Body of pancreas (tissue), 4 donors: ENCODE data around the gene DISP3. TPM values are rescaled to one million over a fixed set of nuclear protein-coding genes. Genes with fewer than 3 reads are reported as not detected.

Source experiments
- ATAC-seq: fragments of 150-250 bp; one replicate; pipeline ENCODE4 v1.9.1; 2016
- DNase-seq, 4 donors: peaks; one replicate each; pipeline ENCODE4 v3.0.0-alpha.2; 2019
- H3K27ac ChIP-seq, 4 donors: fragments of 200-600 bp; sonication (generic); 1 replicate in 3 of 4; 2 replicates in 1 of 4; pipeline versions ENCODE4 v1.5.1 to v1.6.1; 2016 to 2019; ENCODE audit warnings: mild to moderate bottlenecking in 1 of 4, mixed read lengths in 1 of 4, moderate library complexity in 1 of 4
- H3K27me3 ChIP-seq, 2 donors: fragments of 200-600 bp; sonication (generic); one replicate each; pipeline ENCODE4 v1.6.0; 2016; ENCODE audit warnings: mild to moderate bottlenecking in 1 of 2
- H3K36me3 ChIP-seq, 2 donors: fragments of 200-600 bp; sonication (generic); replicated peaks in 1 of 2; 2 replicates each; pipeline ENCODE4 v1.5.1; 2016; ENCODE audit warnings: low read depth in 2 of 2; ENCODE audit not compliant: insufficient read depth in 1 of 2
- H3K4me1 ChIP-seq: fragments of 200-600 bp; sonication (generic); one replicate; pipeline ENCODE4 v1.6.0; 2016
- H3K4me3 ChIP-seq, 2 donors: fragments of 200-600 bp; sonication (generic); 1 replicate in 1 of 2; 2 replicates in 1 of 2; pipeline ENCODE4 v1.5.1; 2016 to 2019
- H3K9me3 ChIP-seq, 3 donors: fragments of 200-600 bp; sonication (generic); 1 replicate in 2 of 3; 2 replicates in 1 of 3; pipeline ENCODE4 v1.5.1; 2016
- POLR2A ChIP-seq, 3 donors: fragments of 450-650 bp; IDR thresholded peaks; one replicate each; pipeline ENCODE4 v1.6.1; 2016; ENCODE audit warnings: antibody characterized with exemption in 3 of 3, mild to moderate bottlenecking in 2 of 3
- WGBS, 2 donors: methylation state at CpG; one replicate each; pipeline ENCODE4 v1.1.5; 2017; 5-methylcytosine and 5-hydroxymethylcytosine counted together
- intact Hi-C: fragments of 100-400 bp; cut with DNase I; formaldehyde crosslinking; loops from one replicate; pipeline ENCODE4 v1.15.1; 2023
- total RNA-seq, 2 donors: library from RNA; depleted of rRNA; stranded (reverse); fragments of >200 nt; gene quantifications; one replicate each; pipeline ENCODE4 v1.1.0, GENCODE V29; 2016
- TF ChIP-seq, protein P1 (sequence below), 7 experiments: fragments of 450-650 bp in 4 of 7; fragments of 200-600 bp in 3 of 7; sonication (generic) in 3 of 7; IDR thresholded peaks; one replicate each; pipeline ENCODE4 v1.5.1; 2016 to 2019; ENCODE audit warnings: antibody characterized with exemption in 7 of 7

The DISP3 gene
- total RNA-seq, 2 donors from 2014 or later: 0.33 TPM; not detected in 1

GRCh38 chr1:11482701-11483479 lies 3.9 kb downstream of the DISP3 start:
- ATAC-seq (no peak), DNase-seq (no peak)
- Histone ChIP-seq H3K27me3 (peaks cover 0 to 24% of the 10 kb centered on the region in 2 donors), H3K36me3 (no peaks in the 10 kb centered on the region), H3K4me3 (no peak overlapping the region), H3K4me1 (peaks cover 22% of the 10 kb centered on the region), H3K9me3 (no peaks in the 10 kb centered on the region), H3K27ac (no peak overlapping the region)
- intact Hi-C loops: no loop called here
- TF ChIP-seq POLR2A (IDR thresholded peaks at IDR 0.05): no peak
- TF ChIP-seq, protein P1, sequence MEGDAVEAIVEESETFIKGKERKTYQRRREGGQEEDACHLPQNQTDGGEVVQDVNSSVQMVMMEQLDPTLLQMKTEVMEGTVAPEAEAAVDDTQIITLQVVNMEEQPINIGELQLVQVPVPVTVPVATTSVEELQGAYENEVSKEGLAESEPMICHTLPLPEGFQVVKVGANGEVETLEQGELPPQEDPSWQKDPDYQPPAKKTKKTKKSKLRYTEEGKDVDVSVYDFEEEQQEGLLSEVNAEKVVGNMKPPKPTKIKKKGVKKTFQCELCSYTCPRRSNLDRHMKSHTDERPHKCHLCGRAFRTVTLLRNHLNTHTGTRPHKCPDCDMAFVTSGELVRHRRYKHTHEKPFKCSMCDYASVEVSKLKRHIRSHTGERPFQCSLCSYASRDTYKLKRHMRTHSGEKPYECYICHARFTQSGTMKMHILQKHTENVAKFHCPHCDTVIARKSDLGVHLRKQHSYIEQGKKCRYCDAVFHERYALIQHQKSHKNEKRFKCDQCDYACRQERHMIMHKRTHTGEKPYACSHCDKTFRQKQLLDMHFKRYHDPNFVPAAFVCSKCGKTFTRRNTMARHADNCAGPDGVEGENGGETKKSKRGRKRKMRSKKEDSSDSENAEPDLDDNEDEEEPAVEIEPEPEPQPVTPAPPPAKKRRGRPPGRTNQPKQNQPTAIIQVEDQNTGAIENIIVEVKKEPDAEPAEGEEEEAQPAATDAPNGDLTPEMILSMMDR (IDR thresholded peaks at IDR 0.05): no peak
- WGBS, 2 donors: 52 to 62% methylated on average over 17 to 18 of the region's 18 CpGs

GRCh38 chr1:11483581-11484320 lies 4.8 kb downstream of the DISP3 start:
- H3K4me3 ChIP-seq: no peak overlapping the region
- TF ChIP-seq POLR2A (IDR thresholded peaks at IDR 0.05): no peak
- TF ChIP-seq, protein P1 (IDR thresholded peaks at IDR 0.05): no peak
- H3K36me3 ChIP-seq: no peaks in the 10 kb centered on the region
- DNase-seq (no peak), ATAC-seq (no peak)
- peaks cover 0 to 24% of the 10 kb centered on the region in 2 donors for H3K27me3 ChIP-seq
- WGBS, 2 donors: 52 to 58% methylated on average over 8 to 10 of the region's 10 CpGs
- no peak overlapping the region for H3K27ac ChIP-seq
- H3K4me1 ChIP-seq: peaks cover 16% of the 10 kb centered on the region
- intact Hi-C loops: no loop called here
- no peaks in the 10 kb centered on the region for H3K9me3 ChIP-seq

DNA sequence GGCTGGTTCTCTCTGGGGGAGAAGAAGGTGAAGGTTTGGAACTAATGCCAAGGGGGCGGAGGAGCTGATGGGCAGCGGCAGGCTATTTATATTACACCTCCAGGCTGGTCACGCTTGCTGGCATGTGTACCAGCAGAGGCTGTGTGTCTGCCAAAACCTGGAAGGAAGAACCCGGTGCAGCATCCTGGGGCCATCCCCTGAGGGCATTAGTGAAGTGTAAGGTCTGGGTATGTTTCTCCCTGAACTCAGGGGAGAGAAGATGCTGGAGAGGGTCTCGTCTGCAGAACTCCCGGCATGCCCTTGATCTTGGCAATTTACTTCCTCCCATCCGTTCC lies 5.3 kb downstream of the DISP3 start:
- TF ChIP-seq, protein P1 (IDR thresholded peaks at IDR 0.05): no peak
- no peak for TF ChIP-seq POLR2A (IDR thresholded peaks at IDR 0.05)
- H3K27me3 ChIP-seq: peaks cover 0 to 24% of the 10 kb centered on the region in 2 donors

GRCh38 chr1:11485191-11485590 lies 6.2 kb downstream of the DISP3 start:
- DNase-seq (peak in 1 of 4 donors; percentile 9), ATAC-seq (no peak)
- Histone ChIP-seq H3K36me3 (no peaks in the 10 kb centered on the region), H3K4me1 (peaks cover 1% of the 10 kb centered on the region), H3K27ac (no peak overlapping the region), H3K4me3 (no peak overlapping the region), H3K27me3 (peaks cover 0 to 17% of the 10 kb centered on the region in 2 donors), H3K9me3 (no peaks in the 10 kb centered on the region)
- TF ChIP-seq, protein P1 (IDR thresholded peaks at IDR 0.05): no peak
- TF ChIP-seq POLR2A (IDR thresholded peaks at IDR 0.05): no peak
- 56 to 74% methylated on average over 3 to 6 of the region's 6 CpGs for WGBS, 2 donors
- intact Hi-C loops: no loop called here

More for the DNA sequence above, 5.3 kb downstream of the DISP3 start:
- H3K9me3 ChIP-seq: no peaks in the 10 kb centered on the region
- H3K4me3 ChIP-seq: no peak overlapping the region
- H3K4me1 ChIP-seq: peaks cover 10% of the 10 kb centered on the region
- WGBS, 2 donors: 28 to 38% methylated on average over 4 to 7 of the region's 7 CpGs
- peak in 1 of 4 donors; percentile 22 for DNase-seq
- intact Hi-C loops: no loop called here
- no peak overlapping the region for H3K27ac ChIP-seq
- no peaks in the 10 kb centered on the region for H3K36me3 ChIP-seq
- ATAC-seq: no peak
